Ovary (tissue), 3 donors: Measurements from ENCODE around the gene FAM222A.

Experiments used
- CTCF ChIP-seq, 3 donors: fragments of 450-650 bp in 2 of 3; fragments of 200-600 bp in 1 of 3; IDR thresholded peaks; one replicate each; pipeline versions ENCODE4 v1.5.1 to v1.8.0; 2016 to 2022; ENCODE audit warnings: antibody characterized with exemption in 3 of 3, mild to moderate bottlenecking in 1 of 3
- POLR2A ChIP-seq: fragments of 450-650 bp; IDR thresholded peaks from one replicate; pipeline ENCODE4 v1.6.1; 2017; ENCODE audit warnings: antibody characterized with exemption, mild to moderate bottlenecking, moderate library complexity
- donor health status: DM: no; HTN: no; CAD: no.

- TF ChIP-seq POLR2A, result no peak
- no peak for TF ChIP-seq CTCF (IDR thresholded peaks at IDR 0.05)
Measured at GRCh38 chr12:109767991-109768900, 54.6 kb downstream of the FAM222A start.
